Pancreas (tissue), 10 donors: ENCODE results near the gene SELENOF. TPM values are rescaled to one million over a fixed set of nuclear protein-coding genes. Genes with fewer than 3 reads are reported as not detected.

Experiments used
- ATAC-seq, 4 donors: fragments of 200-7000 bp; cut with Tn5 transposase; one replicate each; pipeline versions ENCODE4 v1.8.0 to v1.9.1; 2020; ENCODE audit warnings: mild to moderate bottlenecking in 4 of 4, moderate library complexity in 4 of 4
- DNase-seq, 6 donors: peaks; one replicate each; pipeline ENCODE4 v3.0.0-alpha.2; 2020
- FAIRE-seq: peaks from 2 replicates; lab custom pipeline; 2012; peaks lifted over from hg19 to GRCh38; lab: Jason Lieb, UNC
- H3K27ac ChIP-seq, 4 donors: fragments of 200-600 bp; sonication (generic); 1 replicate in 3 of 4; 2 replicates in 1 of 4; pipeline versions ENCODE4 v1.5.0 to v1.8.0; 2020
- H3K27me3 ChIP-seq, 4 donors: fragments of 200-600 bp; one replicate each; pipeline ENCODE4 v1.8.0; 2021
- H3K36me3 ChIP-seq, 3 donors: fragments of 200-600 bp; sonication (generic) in 1 of 3; one replicate each; pipeline versions ENCODE4 v1.5.0 to v1.8.0; 2020 to 2021
- H3K4me1 ChIP-seq, 3 donors: fragments of 200-600 bp; one replicate each; pipeline ENCODE4 v1.8.0; 2021
- H3K4me3 ChIP-seq, 4 donors: fragments of 200-600 bp; sonication (generic) in 2 of 4; one replicate each; pipeline versions ENCODE4 v1.5.0 to v1.8.0; 2020 to 2021
- H3K9me3 ChIP-seq, 4 donors: fragments of 200-600 bp; one replicate each; pipeline ENCODE4 v1.8.0; 2021
- WGBS, 2 donors: extraction: QIAGEN DNeasy Blood & Tissue Kit; methylation state at CpG; one replicate each; pipeline ENCODE4 v1.1.7; 2013; 5-methylcytosine and 5-hydroxymethylcytosine counted together
- intact Hi-C, 3 donors: fragments of 100-400 bp; cut with DNase I; formaldehyde crosslinking; loops; one replicate each; pipeline versions ENCODE4 v1.11.1 to v1.14.2; 2022
- polyA plus RNA-seq, 2 donors: library from polyadenylated mRNA; stranded (reverse); fragments of 200-250 nt; gene quantifications; one replicate each; pipeline ENCODE4 v1.2.3, GENCODE V29; 2013
- total RNA-seq, 6 donors: library from RNA; stranded (reverse); fragmentation: NEBNext Ultra II Directional in 4 of 6; extraction: Animal tissue kit (Norgen Biotek cat#: 25700) in 4 of 6; gene quantifications; one replicate each; pipeline versions ENCODE4 v1.2.1 to v1.2.4, GENCODE V29; 2021 to 2023
- TF ChIP-seq, protein P1 (sequence below), 4 donors: fragments of 200-600 bp; sonication (generic) in 3 of 4; IDR thresholded peaks; one replicate each; pipeline versions ENCODE4 v1.5.0 to v1.8.0; 2021; ENCODE audit warnings: antibody characterized with exemption in 4 of 4
- donor health status: healthy with polysubstance abuse.
- donor health status: DM: no; HTN: no; CAD: no; lungs with moderate emphysema.
- donor health status: DM: no; HTN: no; CAD: no.
- donor health status: control.
- donor health status: control.
- donor health status: Bipolar disorder and iron deficiency.
- donor health status: DM: yes; HTN: yes; CAD: no.
- donor health status: DM: no; HTN: no; CAD: no.
- donor health status: DM: no; HTN: no; CAD: no.
- donor health status: DM: yes; HTN: yes; CAD: no.

The SELENOF gene
- total RNA-seq: 10 to 100 TPM; 47.9 to 98.5 (median 80.2) TPM
- 10 to 100 TPM; 28.9 to 89.8 TPM for polyA plus RNA-seq

DNA sequence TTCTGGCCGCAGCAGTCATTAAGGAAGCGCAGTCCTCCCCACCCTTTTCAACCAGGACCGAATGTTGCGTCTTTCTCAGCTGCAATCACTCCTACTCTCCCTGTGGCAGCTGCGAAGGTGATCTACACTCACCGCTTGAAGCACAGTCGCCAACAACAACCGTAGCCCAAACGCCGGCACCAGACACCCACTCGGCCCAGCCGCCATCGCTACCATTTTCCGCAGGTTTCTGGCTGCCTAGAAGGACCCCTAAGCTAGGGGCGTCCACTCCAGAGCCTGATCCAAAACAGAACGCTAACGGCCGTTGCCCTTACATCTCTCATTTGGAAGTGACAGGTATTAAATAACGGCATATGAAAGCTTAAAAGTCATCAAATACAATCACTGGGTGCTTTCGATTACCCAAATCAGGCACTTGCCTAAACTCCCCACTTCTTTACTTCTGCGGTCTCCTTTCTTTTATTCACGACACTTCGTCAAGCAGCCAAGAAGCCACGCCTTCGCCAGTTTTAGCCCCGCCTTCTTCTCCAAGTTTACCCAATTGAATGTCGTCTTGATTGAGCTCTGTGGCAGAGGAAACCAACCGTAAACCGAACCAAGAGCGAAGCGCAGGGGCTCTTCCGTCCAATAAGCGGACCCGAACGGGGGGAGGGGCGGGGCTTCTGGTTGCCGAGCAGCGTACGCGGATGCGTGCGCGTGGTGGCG is at the start of gene SELENOF:
Gene SELENOF, minus strand, starts transcription at position 231 of the 705 bp plus-strand sequence. Its CDS starts 15 bp downstream, at position 216.
- Histone ChIP-seq H3K27ac (peak within 1 kb of the TSS; percentile 83 to 97 (median 89)), H3K9me3 (no peaks in the 10 kb centered on the region), H3K4me3 (peak within 1 kb of the TSS; percentile 73 to 86 (median 78)), H3K4me1 (peaks cover 12 to 31% (median 12%) of the 10 kb centered on the region in 3 donors), H3K36me3 (no peaks in the 10 kb centered on the region), H3K27me3 (no peaks in the 10 kb centered on the region)
- ATAC-seq (peak; percentile 90 to 95 (median 94)), DNase-seq (peak; percentile 97 to 100 (median 100)), FAIRE-seq (peak; percentile 98)
- WGBS, 2 donors: 1% methylated on average over 44 of the region's 44 CpGs
- intact Hi-C loops: no loop called here
- TF ChIP-seq, protein P1, sequence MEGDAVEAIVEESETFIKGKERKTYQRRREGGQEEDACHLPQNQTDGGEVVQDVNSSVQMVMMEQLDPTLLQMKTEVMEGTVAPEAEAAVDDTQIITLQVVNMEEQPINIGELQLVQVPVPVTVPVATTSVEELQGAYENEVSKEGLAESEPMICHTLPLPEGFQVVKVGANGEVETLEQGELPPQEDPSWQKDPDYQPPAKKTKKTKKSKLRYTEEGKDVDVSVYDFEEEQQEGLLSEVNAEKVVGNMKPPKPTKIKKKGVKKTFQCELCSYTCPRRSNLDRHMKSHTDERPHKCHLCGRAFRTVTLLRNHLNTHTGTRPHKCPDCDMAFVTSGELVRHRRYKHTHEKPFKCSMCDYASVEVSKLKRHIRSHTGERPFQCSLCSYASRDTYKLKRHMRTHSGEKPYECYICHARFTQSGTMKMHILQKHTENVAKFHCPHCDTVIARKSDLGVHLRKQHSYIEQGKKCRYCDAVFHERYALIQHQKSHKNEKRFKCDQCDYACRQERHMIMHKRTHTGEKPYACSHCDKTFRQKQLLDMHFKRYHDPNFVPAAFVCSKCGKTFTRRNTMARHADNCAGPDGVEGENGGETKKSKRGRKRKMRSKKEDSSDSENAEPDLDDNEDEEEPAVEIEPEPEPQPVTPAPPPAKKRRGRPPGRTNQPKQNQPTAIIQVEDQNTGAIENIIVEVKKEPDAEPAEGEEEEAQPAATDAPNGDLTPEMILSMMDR (IDR thresholded peaks at IDR 0.05): no peak

DNA sequence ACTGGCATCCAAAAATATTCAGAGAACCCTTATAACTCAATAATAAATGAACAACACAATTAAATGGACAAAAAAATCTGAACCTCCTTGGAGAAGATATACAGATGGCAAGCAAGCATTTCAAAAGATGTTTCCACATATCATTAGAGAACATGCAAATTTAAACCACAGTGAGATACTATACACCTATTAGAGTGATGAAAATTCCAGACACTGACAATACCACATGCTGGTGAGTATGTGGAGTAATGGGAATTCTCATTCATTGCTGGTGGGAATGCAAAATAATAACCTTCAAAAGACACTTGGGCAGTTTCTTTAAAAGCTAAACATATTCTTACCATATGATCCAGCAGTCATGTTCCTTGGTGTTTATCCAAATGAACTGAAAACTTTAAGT is 46.6 kb upstream of the SELENOF start:
- DNase-seq: no peak
- FAIRE-seq: no peak
- no peaks in the 10 kb centered on the region for H3K27me3 ChIP-seq
- H3K36me3 ChIP-seq: no peaks in the 10 kb centered on the region
- H3K4me3 ChIP-seq: no peak overlapping the region
- H3K9me3 ChIP-seq: no peaks in the 10 kb centered on the region
- H3K27ac ChIP-seq: no peak overlapping the region
- no peak for ATAC-seq
- no peaks in the 10 kb centered on the region for H3K4me1 ChIP-seq
- intact Hi-C loops: loop anchor here in 1 of 3 donors (10.0 kb wide), 1 partner anchor 126 kb away; no protein-coding TSS in a partner anchor
- TF ChIP-seq, protein P1 (IDR thresholded peaks at IDR 0.05): no peak

DNA sequence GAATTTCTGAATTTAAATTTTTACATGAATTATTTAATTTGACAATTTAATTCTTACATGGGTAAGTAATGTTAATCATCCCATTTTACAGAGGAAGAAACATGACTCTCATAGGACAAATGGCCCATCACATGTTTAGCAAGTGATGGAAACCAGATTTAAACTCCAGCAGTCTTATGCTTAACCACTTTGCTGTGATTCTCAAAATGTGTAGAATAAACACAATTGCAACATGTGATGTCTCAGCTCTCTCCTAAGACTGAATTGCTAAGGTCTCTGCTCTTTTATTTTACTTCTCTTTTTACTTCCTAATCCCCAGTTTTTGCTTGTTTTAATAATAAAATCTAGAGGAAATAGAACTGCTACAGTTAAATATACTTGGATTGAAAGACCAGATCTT is 43.3 kb upstream of the SELENOF start:
- TF ChIP-seq, protein P1 (IDR thresholded peaks at IDR 0.05): no peak
- intact Hi-C loops: no loop called here
- no peak for FAIRE-seq
- DNase-seq: no peak
- Histone ChIP-seq H3K27ac (no peak overlapping the region), H3K36me3 (no peaks in the 10 kb centered on the region), H3K4me1 (no peaks in the 10 kb centered on the region), H3K4me3 (no peak overlapping the region), H3K27me3 (no peaks in the 10 kb centered on the region), H3K9me3 (no peaks in the 10 kb centered on the region)
- ATAC-seq: no peak

DNA sequence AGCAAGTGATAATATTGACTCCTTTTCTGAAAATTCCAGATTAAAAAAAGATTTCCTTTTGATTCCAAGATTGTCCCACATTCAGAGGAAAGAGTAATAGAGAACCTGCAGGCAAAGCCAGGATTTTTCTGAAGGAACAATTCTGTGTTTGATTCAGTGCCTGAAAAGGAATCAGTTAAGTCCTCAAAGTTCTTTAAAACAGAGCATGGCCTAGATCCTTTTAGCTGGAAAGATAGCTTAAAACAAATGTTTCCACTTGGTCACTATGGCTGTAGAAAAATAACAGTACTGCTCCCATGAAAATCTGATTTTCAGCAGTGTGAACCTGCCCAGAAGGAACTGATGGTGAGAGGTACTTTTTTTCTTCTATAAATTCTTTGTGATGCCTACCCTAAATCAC is 42.3 kb upstream of the SELENOF start:
- no peak overlapping the region for H3K27ac ChIP-seq
- TF ChIP-seq, protein P1 (IDR thresholded peaks at IDR 0.05): no peak
- no peak overlapping the region for H3K4me3 ChIP-seq
- FAIRE-seq: no peak
- intact Hi-C loops: no loop called here
- H3K27me3 ChIP-seq: no peaks in the 10 kb centered on the region
- DNase-seq: no peak
- H3K36me3 ChIP-seq: no peaks in the 10 kb centered on the region
- H3K4me1 ChIP-seq: no peaks in the 10 kb centered on the region
- no peaks in the 10 kb centered on the region for H3K9me3 ChIP-seq
- ATAC-seq: no peak

DNA sequence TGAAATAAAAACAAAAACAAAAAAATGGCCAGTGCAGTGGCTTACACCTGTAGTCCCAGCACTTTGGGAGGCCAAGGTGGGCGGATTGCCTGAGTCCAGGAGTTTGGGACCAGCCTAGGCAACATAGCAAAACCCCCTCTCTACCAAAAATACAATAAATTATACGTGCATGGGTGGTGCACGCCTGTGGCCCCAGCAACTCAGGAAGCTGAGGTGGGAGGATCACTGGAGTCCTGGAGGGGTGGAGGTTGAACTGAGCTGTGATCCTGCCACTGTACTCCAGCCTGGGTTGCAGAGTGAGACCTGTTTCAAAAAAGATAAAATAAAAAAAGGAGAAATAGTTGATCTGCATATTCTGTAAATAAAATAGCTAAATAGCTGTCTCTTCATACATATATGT is 41.8 kb upstream of the SELENOF start:
- H3K27me3 ChIP-seq: no peaks in the 10 kb centered on the region
- H3K27ac ChIP-seq: no peak overlapping the region
- H3K36me3 ChIP-seq: no peaks in the 10 kb centered on the region
- FAIRE-seq: no peak
- no peaks in the 10 kb centered on the region for H3K4me1 ChIP-seq
- whole genome bisulfite sequencing, 2 donors: 96% methylated on average over 3 of the region's 3 CpGs
- intact Hi-C loops: no loop called here
- no peak for DNase-seq
- no peak overlapping the region for H3K4me3 ChIP-seq
- no peaks in the 10 kb centered on the region for H3K9me3 ChIP-seq
- TF ChIP-seq, protein P1 (IDR thresholded peaks at IDR 0.05): no peak
- ATAC-seq: no peak
